Activated CD4-positive, alpha-beta T cell treated with anti-CD3 and anti-CD28 coated beads, Interleukin-2, amount 10 ng/mL, durations not matched to agents 7 days and 5 days (primary cell): ENCODE measurements around the gene PRKAB1. TPM values are rescaled to one million over a fixed set of nuclear protein-coding genes. Genes with fewer than 3 reads are reported as not detected.

Experiments used
- CTCF ChIA-PET: fragments of 350-600 bp; sonication (Branson Sonifier 250); formaldehyde crosslinking; loops from one replicate; lab custom pipeline; 2021; ENCODE audit warnings: antibody characterized with exemption; lab: Charles Lee
- POLR2A ChIA-PET: fragments of 350-600 bp; sonication (Branson Sonifier 250); formaldehyde crosslinking; loops from one replicate; lab custom pipeline; 2021; ENCODE audit warnings: antibody characterized with exemption; lab: Charles Lee
- DNase-seq: peaks from one replicate; pipeline ENCODE4 v3.0.0-alpha.2; 2020
- H3K27ac Mint-ChIP-seq: one replicate; pipeline ENCODE4 v1.8.0; 2021; ENCODE audit warnings: mild to moderate bottlenecking, moderate library complexity, mixed read lengths
- H3K27me3 Mint-ChIP-seq: one replicate; pipeline ENCODE4 v1.8.0; 2021; ENCODE audit warnings: mixed read lengths
- H3K36me3 Mint-ChIP-seq: one replicate; pipeline ENCODE4 v1.8.0; 2021; ENCODE audit warnings: low read depth, mixed read lengths
- H3K4me1 Mint-ChIP-seq: one replicate; pipeline ENCODE4 v1.8.0; 2021; ENCODE audit warnings: mixed read lengths
- H3K4me3 Mint-ChIP-seq: one replicate; pipeline ENCODE4 v1.8.0; 2021; ENCODE audit warnings: mild to moderate bottlenecking, moderate library complexity, mixed read lengths
- H3K9me3 Mint-ChIP-seq: one replicate; pipeline ENCODE4 v1.8.0; 2021; ENCODE audit warnings: mixed read lengths
- total RNA-seq, 2 experiments: library from RNA; stranded (reverse); gene quantifications; one replicate each; pipeline ENCODE4 v1.2.3, GENCODE V29; 2021

The PRKAB1 gene
- total RNA-seq, 2 experiments from 2014 or later: 30.7 to 37.2 TPM

- H3K27ac Mint-ChIP-seq: no peak overlapping the region
These were observed 42.5 kb downstream of the PRKAB1 start for GRCh38 chr12:119710374-119710964.

GRCh38 chr12:119710965-119711551, 43.1 kb downstream of the PRKAB1 start:
- no peaks in the 10 kb centered on the region for H3K4me1 Mint-ChIP-seq
- H3K4me3 Mint-ChIP-seq: no peak overlapping the region
- peaks cover 2% of the 10 kb centered on the region for H3K9me3 Mint-ChIP-seq
- ChIA-PET CTCF (interaction anchor here (0.8 kb wide), 1 partner anchor 90 kb away, joined by 3 read pairs; no protein-coding TSS in a partner anchor), POLR2A (no interaction called here)
- no peak for DNase-seq
- H3K27ac Mint-ChIP-seq: no peak overlapping the region
- no peaks in the 10 kb centered on the region for H3K27me3 Mint-ChIP-seq
- peaks cover 87% of the 10 kb centered on the region for H3K36me3 Mint-ChIP-seq

More at GRCh38 chr12:119710374-119710964, 42.5 kb downstream of the PRKAB1 start:
- POLR2A ChIA-PET: no interaction called here
- Mint-ChIP-seq H3K4me3 (no peak overlapping the region), H3K36me3 (peaks cover 82% of the 10 kb centered on the region), H3K27me3 (no peaks in the 10 kb centered on the region), H3K9me3 (peaks cover 2% of the 10 kb centered on the region), H3K4me1 (no peaks in the 10 kb centered on the region)
- no peak for DNase-seq
- CTCF ChIA-PET: interaction anchor here (0.6 to 0.8 kb wide), 3 partner anchors 37 to 461 kb away, joined by 3 read pairs; no protein-coding TSS in a partner anchor

GRCh38 chr12:119711693-119712092, 43.8 kb downstream of the PRKAB1 start:
- Mint-ChIP-seq H3K4me3 (no peak overlapping the region), H3K27me3 (no peaks in the 10 kb centered on the region), H3K36me3 (peaks cover 86% of the 10 kb centered on the region), H3K9me3 (peaks cover 2% of the 10 kb centered on the region), H3K4me1 (no peaks in the 10 kb centered on the region), H3K27ac (no peak overlapping the region)
- DNase-seq: no peak
- ChIA-PET CTCF (no interaction called here), POLR2A (no interaction called here)

- H3K36me3 Mint-ChIP-seq: peaks cover 81% of the 10 kb centered on the region
- no peaks in the 10 kb centered on the region for H3K4me1 Mint-ChIP-seq
- ChIA-PET POLR2A (no interaction called here), CTCF (no interaction called here)
- H3K27me3 Mint-ChIP-seq: no peaks in the 10 kb centered on the region
- H3K4me3 Mint-ChIP-seq: no peak overlapping the region
- H3K9me3 Mint-ChIP-seq: no peaks in the 10 kb centered on the region
- DNase-seq: no peak
- no peak overlapping the region for H3K27ac Mint-ChIP-seq
These were observed 44.8 kb downstream of the PRKAB1 start for GRCh38 chr12:119712721-119713120.

GRCh38 chr12:119713551-119714031, 45.7 kb downstream of the PRKAB1 start:
- no peak for DNase-seq
- H3K27me3 Mint-ChIP-seq: no peaks in the 10 kb centered on the region
- CTCF ChIA-PET: interaction anchor here (0.6 kb wide), 1 partner anchor 218 kb away, joined by 4 read pairs; no protein-coding TSS in a partner anchor
- peaks cover 83% of the 10 kb centered on the region for H3K36me3 Mint-ChIP-seq
- no peaks in the 10 kb centered on the region for H3K9me3 Mint-ChIP-seq
- no peak overlapping the region for H3K27ac Mint-ChIP-seq
- no peaks in the 10 kb centered on the region for H3K4me1 Mint-ChIP-seq
- POLR2A ChIA-PET: no interaction called here
- no peak overlapping the region for H3K4me3 Mint-ChIP-seq

- Mint-ChIP-seq H3K4me3 (no peak overlapping the region), H3K27me3 (no peaks in the 10 kb centered on the region), H3K9me3 (no peaks in the 10 kb centered on the region), H3K36me3 (peaks cover 82% of the 10 kb centered on the region), H3K4me1 (no peaks in the 10 kb centered on the region), H3K27ac (no peak overlapping the region)
- ChIA-PET POLR2A (no interaction called here), CTCF (no interaction called here)
- DNase-seq: no peak
These were observed 46.8 kb downstream of the PRKAB1 start for GRCh38 chr12:119714614-119715267.

- H3K27me3 Mint-ChIP-seq: no peaks in the 10 kb centered on the region
- no peak overlapping the region for H3K4me3 Mint-ChIP-seq
- ChIA-PET POLR2A (no interaction called here), CTCF (no interaction called here)
- peaks cover 81% of the 10 kb centered on the region for H3K36me3 Mint-ChIP-seq
- no peak overlapping the region for H3K27ac Mint-ChIP-seq
- no peak for DNase-seq
- H3K4me1 Mint-ChIP-seq: no peaks in the 10 kb centered on the region
- no peaks in the 10 kb centered on the region for H3K9me3 Mint-ChIP-seq
These were observed 47.3 kb downstream of the PRKAB1 start for GRCh38 chr12:119715268-119715620.

GRCh38 chr12:119718141-119718540, 50.2 kb downstream of the PRKAB1 start:
- ChIA-PET POLR2A (interaction anchor here (0.7 kb wide), 1 partner anchor 155 kb away, joined by 3 read pairs; no protein-coding TSS in a partner anchor), CTCF (interaction anchor here (0.7 kb wide), 1 partner anchor 103 kb away, joined by 4 read pairs; no protein-coding TSS in a partner anchor)
- DNase-seq: no peak
- H3K4me1 Mint-ChIP-seq: no peaks in the 10 kb centered on the region
- peaks cover 60% of the 10 kb centered on the region for H3K36me3 Mint-ChIP-seq
- H3K27ac Mint-ChIP-seq: no peak overlapping the region
- no peaks in the 10 kb centered on the region for H3K9me3 Mint-ChIP-seq
- H3K4me3 Mint-ChIP-seq: no peak overlapping the region
- H3K27me3 Mint-ChIP-seq: no peaks in the 10 kb centered on the region

GRCh38 chr12:119720349-119720748, 52.4 kb downstream of the PRKAB1 start:
- H3K36me3 Mint-ChIP-seq: peaks cover 50% of the 10 kb centered on the region
- ChIA-PET POLR2A (no interaction called here), CTCF (no interaction called here)
- no peak overlapping the region for H3K4me3 Mint-ChIP-seq
- no peaks in the 10 kb centered on the region for H3K9me3 Mint-ChIP-seq
- H3K27ac Mint-ChIP-seq: no peak overlapping the region
- no peaks in the 10 kb centered on the region for H3K4me1 Mint-ChIP-seq
- no peak for DNase-seq
- no peaks in the 10 kb centered on the region for H3K27me3 Mint-ChIP-seq

GRCh38 chr12:119721306-119721705, 53.4 kb downstream of the PRKAB1 start:
- CTCF ChIA-PET: no interaction called here
- POLR2A ChIA-PET: no interaction called here
- Mint-ChIP-seq H3K27me3 (no peaks in the 10 kb centered on the region), H3K36me3 (peaks cover 42% of the 10 kb centered on the region), H3K27ac (peak overlapping the region; percentile 13), H3K4me1 (no peaks in the 10 kb centered on the region), H3K9me3 (no peaks in the 10 kb centered on the region), H3K4me3 (no peak overlapping the region)
- DNase-seq: no peak

GRCh38 chr12:119725523-119725922, 57.6 kb downstream of the PRKAB1 start:
- CTCF ChIA-PET: no interaction called here
- no peak for DNase-seq
- H3K36me3 Mint-ChIP-seq: peaks cover 32% of the 10 kb centered on the region
- H3K9me3 Mint-ChIP-seq: no peaks in the 10 kb centered on the region
- no peak overlapping the region for H3K4me3 Mint-ChIP-seq
- POLR2A ChIA-PET: no interaction called here
- no peak overlapping the region for H3K27ac Mint-ChIP-seq
- H3K4me1 Mint-ChIP-seq: no peaks in the 10 kb centered on the region
- no peaks in the 10 kb centered on the region for H3K27me3 Mint-ChIP-seq

- DNase-seq: no peak
- ChIA-PET CTCF (interaction anchor here (0.6 kb wide), 1 partner anchor 21 kb away, joined by 4 read pairs; no protein-coding TSS in a partner anchor), POLR2A (no interaction called here)
- peaks cover 6% of the 10 kb centered on the region for H3K4me1 Mint-ChIP-seq
- H3K27ac Mint-ChIP-seq: no peak overlapping the region
- H3K36me3 Mint-ChIP-seq: peaks cover 40% of the 10 kb centered on the region
- no peak overlapping the region for H3K4me3 Mint-ChIP-seq
- no peaks in the 10 kb centered on the region for H3K9me3 Mint-ChIP-seq
- H3K27me3 Mint-ChIP-seq: no peaks in the 10 kb centered on the region
These were observed 59.9 kb downstream of the PRKAB1 start for GRCh38 chr12:119727600-119728443.
